Fibroblast of lung (primary cell): ENCODE measurements around the gene COL18A1. TPM values are rescaled to one million over a fixed set of nuclear protein-coding genes. Genes with fewer than 3 reads are reported as not detected.

ENCODE experiments used
- DNase-seq, 2 donors: peaks; one replicate each; pipeline versions ENCODE4 v3.0.0 to v3.0.0-alpha.2; 2010; ENCODE audit warnings: low read depth in 2 of 2
- H2AFZ ChIP-seq: 2 replicates; pipeline ENCODE4 v1.5.1; 2012; ENCODE audit warnings: low read length, control low read depth, inconsistent platforms
- H3K27ac ChIP-seq: 2 replicates; pipeline ENCODE4 v1.5.1; 2011; ENCODE audit warnings: low read length, control low read depth; ENCODE audit not compliant: insufficient read depth
- H3K27me3 ChIP-seq: 2 replicates; pipeline ENCODE4 v1.5.1; 2011; ENCODE audit warnings: mild to moderate bottlenecking, low read length; ENCODE audit not compliant: control insufficient read depth, insufficient read depth
- H3K36me3 ChIP-seq: 2 replicates; pipeline ENCODE4 v1.5.1; 2011; ENCODE audit warnings: low read length; ENCODE audit not compliant: control insufficient read depth, insufficient read depth
- H3K4me1 ChIP-seq: 2 replicates; pipeline ENCODE4 v1.5.1; 2011; ENCODE audit warnings: low read length; ENCODE audit not compliant: control insufficient read depth, insufficient read depth; ENCODE audit errors: extremely low read depth
- H3K4me2 ChIP-seq: 2 replicates; pipeline ENCODE4 v1.5.1; 2011; ENCODE audit warnings: low read length, control low read depth; ENCODE audit not compliant: insufficient read depth; ENCODE audit errors: extremely low read depth
- H3K4me3 ChIP-seq, 4 experiments: fragments of 200-600 bp in 1 of 4; sonication (generic) in 1 of 4; replicated peaks in 1 of 4; 2 replicates each; pipeline ENCODE4 v1.5.1; 2011 to 2016; ENCODE audit warnings: low read length in 4 of 4, low read depth in 3 of 4, mild to moderate bottlenecking in 3 of 4, control low read depth in 2 of 4, inconsistent platforms in 1 of 4, mixed read lengths in 1 of 4; ENCODE audit not compliant: insufficient read depth in 1 of 4; ENCODE audit errors: control extremely low read depth in 1 of 4
- H3K79me2 ChIP-seq: 2 replicates; pipeline ENCODE4 v1.5.1; 2012; ENCODE audit warnings: mild to moderate bottlenecking, low read length, inconsistent platforms; ENCODE audit not compliant: control insufficient read depth, insufficient read depth
- H3K9ac ChIP-seq: 2 replicates; pipeline ENCODE4 v1.5.1; 2011; ENCODE audit warnings: mild to moderate bottlenecking, low read length, control low read depth; ENCODE audit not compliant: insufficient read depth
- H3K9me3 ChIP-seq: 2 replicates; pipeline ENCODE4 v1.5.1; 2012; ENCODE audit warnings: low read depth, low read length; ENCODE audit not compliant: control insufficient read depth, insufficient read depth
- H4K20me1 ChIP-seq: 2 replicates; pipeline ENCODE4 v1.5.1; 2011; ENCODE audit warnings: low read length; ENCODE audit not compliant: control insufficient read depth, insufficient read depth; ENCODE audit errors: extremely low read depth
- EZH2 ChIP-seq: IDR thresholded peaks from 2 replicates; pipeline ENCODE4 v1.5.1; 2012; ENCODE audit warnings: low read length, control low read depth, mild to moderate bottlenecking; ENCODE audit errors: missing control alignments
- polyA plus RNA-seq, 2 donors: library from polyadenylated mRNA; depleted of rRNA in 1 of 2; stranded (reverse) in 1 of 2; unstranded in 1 of 2; fragments of >200 nt; gene quantifications; 2 replicates each; pipeline ENCODE4 v1.2.1, GENCODE V29; 2011 to 2012; ENCODE audit warnings: missing spikeins in 1 of 2
- total RNA-seq: library from RNA; depleted of rRNA; stranded (reverse); fragments of >200 nt; gene quantifications from 2 replicates; pipeline ENCODE4 v1.2.1, GENCODE V29; 2014
- TF ChIP-seq, protein P1 (sequence below), 2 donors: IDR thresholded peaks in 1 of 2; conservative IDR thresholded peaks in 1 of 2; 1 replicate in 1 of 2; 2 replicates in 1 of 2; pipeline ENCODE4 v1.5.1; 2011 to 2012; ENCODE audit warnings: low read length in 2 of 2, control low read depth in 1 of 2, inconsistent platforms in 1 of 2, low read depth in 1 of 2, mild to moderate bottlenecking in 1 of 2

Gene COL18A1
- total and polyA plus RNA-seq, 2 donors (not counting 1 experiment from before 2014, with no cell fraction given): 24.3 to 38.8 TPM

DNA sequence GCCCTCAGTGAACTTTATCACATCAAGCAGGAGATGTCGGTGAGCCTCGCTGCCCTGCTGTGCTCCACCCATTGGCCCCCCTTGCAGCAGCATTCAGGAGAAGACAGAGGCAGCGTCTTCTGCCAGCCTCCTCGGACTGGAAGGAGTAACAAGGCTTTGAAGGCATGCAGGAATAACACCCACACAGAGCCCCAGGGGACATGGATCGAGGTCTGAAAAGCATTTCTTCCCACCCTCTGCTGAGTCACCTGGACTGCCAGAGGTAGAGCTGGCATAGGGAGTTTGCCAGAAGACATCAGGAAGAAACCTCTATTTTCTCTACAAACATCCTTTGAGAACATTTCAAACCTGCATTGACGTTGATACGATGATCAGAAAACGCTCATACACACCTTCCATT, 42.9 kb downstream of the COL18A1 start:
- H3K27ac ChIP-seq: no peak overlapping the region
- no peak for TF ChIP-seq EZH2
- TF ChIP-seq, protein P1, sequence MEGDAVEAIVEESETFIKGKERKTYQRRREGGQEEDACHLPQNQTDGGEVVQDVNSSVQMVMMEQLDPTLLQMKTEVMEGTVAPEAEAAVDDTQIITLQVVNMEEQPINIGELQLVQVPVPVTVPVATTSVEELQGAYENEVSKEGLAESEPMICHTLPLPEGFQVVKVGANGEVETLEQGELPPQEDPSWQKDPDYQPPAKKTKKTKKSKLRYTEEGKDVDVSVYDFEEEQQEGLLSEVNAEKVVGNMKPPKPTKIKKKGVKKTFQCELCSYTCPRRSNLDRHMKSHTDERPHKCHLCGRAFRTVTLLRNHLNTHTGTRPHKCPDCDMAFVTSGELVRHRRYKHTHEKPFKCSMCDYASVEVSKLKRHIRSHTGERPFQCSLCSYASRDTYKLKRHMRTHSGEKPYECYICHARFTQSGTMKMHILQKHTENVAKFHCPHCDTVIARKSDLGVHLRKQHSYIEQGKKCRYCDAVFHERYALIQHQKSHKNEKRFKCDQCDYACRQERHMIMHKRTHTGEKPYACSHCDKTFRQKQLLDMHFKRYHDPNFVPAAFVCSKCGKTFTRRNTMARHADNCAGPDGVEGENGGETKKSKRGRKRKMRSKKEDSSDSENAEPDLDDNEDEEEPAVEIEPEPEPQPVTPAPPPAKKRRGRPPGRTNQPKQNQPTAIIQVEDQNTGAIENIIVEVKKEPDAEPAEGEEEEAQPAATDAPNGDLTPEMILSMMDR (conservative IDR thresholded peaks at IDR 0.05 in 1 of 2, IDR thresholded peaks at IDR 0.05 in 1 of 2; ENCODE audit: low read depth in 1 of 2, low read length in 2 of 2): no peak
- DNase-seq: peak in 1 of 2 donors; percentile 57
- no peak overlapping the region for H2AFZ ChIP-seq
- H3K9ac ChIP-seq: no peak overlapping the region
- no peaks in the 10 kb centered on the region for H3K4me1 ChIP-seq
- no peak overlapping the region for H3K4me3 ChIP-seq
- no peaks in the 10 kb centered on the region for H3K36me3 ChIP-seq
- H3K27me3 ChIP-seq: no peaks in the 10 kb centered on the region
- H3K79me2 ChIP-seq: no peaks in the 10 kb centered on the region
- no peak overlapping the region for H3K4me2 ChIP-seq
- H4K20me1 ChIP-seq: no peaks in the 10 kb centered on the region
- no peaks in the 10 kb centered on the region for H3K9me3 ChIP-seq

DNA sequence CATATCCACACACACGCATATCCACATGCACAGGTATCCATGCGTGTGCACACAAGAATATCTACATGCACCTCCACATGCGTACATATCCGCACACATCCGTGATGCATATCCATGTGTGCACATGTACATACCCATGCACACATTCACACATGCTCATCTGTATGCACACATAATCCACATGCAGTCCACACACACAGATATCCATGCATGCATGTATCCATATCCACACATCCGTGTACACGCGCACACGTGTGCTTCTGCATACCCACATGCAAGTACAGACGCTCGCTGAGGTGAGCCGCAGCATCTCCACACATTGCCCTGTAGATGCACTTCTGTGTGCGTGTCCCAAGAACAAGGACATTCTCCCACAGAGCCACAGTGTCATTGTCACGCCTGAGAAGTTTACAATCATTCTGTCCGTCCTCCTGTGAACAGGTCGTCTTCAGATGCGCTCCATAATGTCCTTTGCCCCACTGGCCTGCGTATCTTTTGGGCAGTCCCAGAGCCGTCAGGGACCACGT, 43.4 kb downstream of the COL18A1 start:
- H4K20me1 ChIP-seq: no peaks in the 10 kb centered on the region

DNA sequence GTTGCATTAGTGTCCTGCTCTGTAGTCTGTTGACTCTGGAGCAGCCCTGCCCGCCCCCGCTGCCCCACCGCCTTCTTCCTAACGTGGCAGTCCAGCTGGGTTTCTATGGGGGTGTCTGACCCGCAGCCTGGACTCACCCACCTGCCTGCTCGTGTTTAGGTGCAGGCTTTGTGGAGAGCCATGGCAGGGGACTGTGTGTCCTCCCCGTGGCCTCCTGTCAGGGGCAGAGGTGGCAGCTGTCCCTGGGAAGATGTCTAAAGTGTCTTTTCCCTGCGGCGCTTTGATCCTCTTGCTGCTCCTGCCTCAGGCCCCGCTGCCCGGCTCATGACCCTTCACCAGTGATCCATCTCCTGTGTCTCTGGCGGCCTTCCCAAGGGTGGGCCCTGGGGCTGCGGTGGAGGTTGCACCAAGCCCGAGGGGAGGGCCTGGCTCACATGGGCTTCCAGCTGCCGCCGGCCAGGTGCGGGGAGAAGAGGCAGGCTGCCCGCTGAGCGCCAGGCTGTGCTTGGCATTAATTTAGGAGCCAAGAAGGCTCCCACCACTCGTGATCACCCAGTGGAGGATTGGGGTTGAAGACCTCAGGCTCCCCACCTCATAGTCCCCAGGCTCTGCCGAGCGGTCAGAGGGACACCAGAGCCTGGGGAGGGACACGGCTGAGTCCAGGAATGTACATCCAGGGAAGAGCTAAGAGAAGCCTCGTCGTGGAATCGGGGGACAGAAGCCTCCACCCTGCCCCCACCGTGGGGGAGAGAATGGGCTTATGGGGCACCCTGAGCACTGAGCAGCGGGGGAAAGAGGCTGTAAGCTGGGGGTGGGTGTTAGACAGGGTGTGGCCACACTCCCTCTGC, 44.1 kb downstream of the COL18A1 start:
- no peaks in the 10 kb centered on the region for H4K20me1 ChIP-seq
- no peaks in the 10 kb centered on the region for H3K79me2 ChIP-seq
- DNase-seq: peak in 1 of 2 donors; percentile 48

More for the DNA sequence above, 43.4 kb downstream of the COL18A1 start:
- Histone ChIP-seq H3K79me2 (no peaks in the 10 kb centered on the region), H3K4me1 (no peaks in the 10 kb centered on the region), H3K9me3 (no peaks in the 10 kb centered on the region), H3K4me2 (no peak overlapping the region), H3K27ac (no peak overlapping the region), H2AFZ (no peak overlapping the region), H3K27me3 (no peaks in the 10 kb centered on the region), H3K4me3 (no peak overlapping the region), H3K36me3 (no peaks in the 10 kb centered on the region), H3K9ac (no peak overlapping the region)
- DNase-seq: no peak
- TF ChIP-seq, protein P1 (conservative IDR thresholded peaks at IDR 0.05 in 1 of 2, IDR thresholded peaks at IDR 0.05 in 1 of 2; ENCODE audit: low read depth in 1 of 2, low read length in 2 of 2): no peak
- TF ChIP-seq EZH2: no peak

More for the DNA sequence above, 44.1 kb downstream of the COL18A1 start:
- H3K27ac ChIP-seq: no peak overlapping the region
- no peak overlapping the region for H2AFZ ChIP-seq
- H3K9ac ChIP-seq: no peak overlapping the region
- H3K4me1 ChIP-seq: peaks cover 6% of the 10 kb centered on the region
- no peaks in the 10 kb centered on the region for H3K27me3 ChIP-seq
- no peak overlapping the region for H3K4me3 ChIP-seq
- no peak for TF ChIP-seq EZH2
- TF ChIP-seq, protein P1 (conservative IDR thresholded peaks at IDR 0.05 in 1 of 2, IDR thresholded peaks at IDR 0.05 in 1 of 2; ENCODE audit: low read depth in 1 of 2, low read length in 2 of 2): no peak
- no peaks in the 10 kb centered on the region for H3K36me3 ChIP-seq
- no peaks in the 10 kb centered on the region for H3K9me3 ChIP-seq
- H3K4me2 ChIP-seq: no peak overlapping the region
